ENCODE measurements around the gene DOCK8. TPM values are rescaled to one million over a fixed set of nuclear protein-coding genes. Genes with fewer than 3 reads are reported as not detected.
A peak's percentile ranks its signal among the peaks of the same experiment; 100 is the strongest.

DOCK8 gene
- total and polyA plus RNA-seq, 2 experiments from 2014 or later: 0.94 to 1.2 TPM

DNA sequence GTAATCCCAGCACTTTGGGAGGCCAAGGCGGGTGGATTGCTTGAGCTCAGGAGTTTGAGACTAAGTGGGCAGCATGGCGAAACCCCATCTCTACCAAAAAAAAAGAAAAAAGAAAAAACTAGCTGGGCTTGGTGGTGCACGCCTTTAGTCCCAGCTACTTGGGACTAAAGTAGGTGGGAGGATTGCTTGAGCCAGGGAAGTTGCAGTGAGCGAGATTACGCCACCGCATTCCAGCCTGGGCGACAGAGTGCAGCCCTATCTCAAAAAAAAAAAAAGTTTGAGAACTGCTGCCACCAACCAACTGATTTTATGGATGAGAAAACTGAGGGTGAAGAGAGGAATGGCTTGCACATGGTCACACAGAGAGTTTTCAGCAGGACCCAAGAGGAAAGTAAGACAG is 175.1 kb downstream of the DOCK8 start (continued):
- TF ChIP-seq, protein P1, sequence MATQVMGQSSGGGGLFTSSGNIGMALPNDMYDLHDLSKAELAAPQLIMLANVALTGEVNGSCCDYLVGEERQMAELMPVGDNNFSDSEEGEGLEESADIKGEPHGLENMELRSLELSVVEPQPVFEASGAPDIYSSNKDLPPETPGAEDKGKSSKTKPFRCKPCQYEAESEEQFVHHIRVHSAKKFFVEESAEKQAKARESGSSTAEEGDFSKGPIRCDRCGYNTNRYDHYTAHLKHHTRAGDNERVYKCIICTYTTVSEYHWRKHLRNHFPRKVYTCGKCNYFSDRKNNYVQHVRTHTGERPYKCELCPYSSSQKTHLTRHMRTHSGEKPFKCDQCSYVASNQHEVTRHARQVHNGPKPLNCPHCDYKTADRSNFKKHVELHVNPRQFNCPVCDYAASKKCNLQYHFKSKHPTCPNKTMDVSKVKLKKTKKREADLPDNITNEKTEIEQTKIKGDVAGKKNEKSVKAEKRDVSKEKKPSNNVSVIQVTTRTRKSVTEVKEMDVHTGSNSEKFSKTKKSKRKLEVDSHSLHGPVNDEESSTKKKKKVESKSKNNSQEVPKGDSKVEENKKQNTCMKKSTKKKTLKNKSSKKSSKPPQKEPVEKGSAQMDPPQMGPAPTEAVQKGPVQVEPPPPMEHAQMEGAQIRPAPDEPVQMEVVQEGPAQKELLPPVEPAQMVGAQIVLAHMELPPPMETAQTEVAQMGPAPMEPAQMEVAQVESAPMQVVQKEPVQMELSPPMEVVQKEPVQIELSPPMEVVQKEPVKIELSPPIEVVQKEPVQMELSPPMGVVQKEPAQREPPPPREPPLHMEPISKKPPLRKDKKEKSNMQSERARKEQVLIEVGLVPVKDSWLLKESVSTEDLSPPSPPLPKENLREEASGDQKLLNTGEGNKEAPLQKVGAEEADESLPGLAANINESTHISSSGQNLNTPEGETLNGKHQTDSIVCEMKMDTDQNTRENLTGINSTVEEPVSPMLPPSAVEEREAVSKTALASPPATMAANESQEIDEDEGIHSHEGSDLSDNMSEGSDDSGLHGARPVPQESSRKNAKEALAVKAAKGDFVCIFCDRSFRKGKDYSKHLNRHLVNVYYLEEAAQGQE (IDR thresholded peaks at IDR 0.05; ENCODE audit: unreplicated experiment): no peak

GRCh38 chr9:392077-392804 is 177.6 kb downstream of the DOCK8 start:
- Mint-ChIP-seq H3K4me3 (no peak overlapping the region), H3K27me3 (ENCODE audit: insufficient read depth, low read depth, poor library complexity) (no peaks in the 10 kb centered on the region), H3K4me1 (peaks cover 18% of the 10 kb centered on the region), H3K9me3 (no peaks in the 10 kb centered on the region), H3K27ac (no peak overlapping the region), H3K36me3 (ENCODE audit: low read depth) (no peaks in the 10 kb centered on the region)
- H3K4me2 ChIP-seq: no peak overlapping the region
- no peak overlapping the region for H3K4me3 ChIP-seq
- H2AFZ ChIP-seq: 0 out of 2 replicates have a peak overlapping the region, but pooled peaks have one; percentile 43
- H3K36me3 ChIP-seq (ENCODE audit: insufficient read depth): no peaks in the 10 kb centered on the region
- H3K79me2 ChIP-seq (replicated peaks; ENCODE audit: insufficient read depth): no peaks in the 10 kb centered on the region
- H3K27ac ChIP-seq (ENCODE audit: low read depth): no peak overlapping the region
- no peaks in the 10 kb centered on the region for H3F3A ChIP-seq (replicated peaks; ENCODE audit: low read depth)
- H3K9me2 ChIP-seq (ENCODE audit: insufficient read depth): peaks cover 10% of the 10 kb centered on the region; the same call in 1 of the 2 replicates
- ATAC-seq: no peak
- DNase-seq (ENCODE audit: low spot score): no peak
- peaks cover 22% of the 10 kb centered on the region for H3K4me1 ChIP-seq (ENCODE audit: insufficient read depth)
- no peak for TF ChIP-seq ZNF462 (CRISPR knock-in tag; IDR thresholded peaks at IDR 0.05)
- no peak for TF ChIP-seq CREB1 (CRISPR knock-in tag; IDR thresholded peaks at IDR 0.05; ENCODE audit: low read depth)
- no peak for TF ChIP-seq JUNB (IDR thresholded peaks at IDR 0.05; ENCODE audit: unreplicated experiment)
- no peak for TF ChIP-seq ZNF331 (CRISPR knock-in tag; IDR thresholded peaks at IDR 0.05; ENCODE audit: low read depth)
- TF ChIP-seq, protein P2, sequence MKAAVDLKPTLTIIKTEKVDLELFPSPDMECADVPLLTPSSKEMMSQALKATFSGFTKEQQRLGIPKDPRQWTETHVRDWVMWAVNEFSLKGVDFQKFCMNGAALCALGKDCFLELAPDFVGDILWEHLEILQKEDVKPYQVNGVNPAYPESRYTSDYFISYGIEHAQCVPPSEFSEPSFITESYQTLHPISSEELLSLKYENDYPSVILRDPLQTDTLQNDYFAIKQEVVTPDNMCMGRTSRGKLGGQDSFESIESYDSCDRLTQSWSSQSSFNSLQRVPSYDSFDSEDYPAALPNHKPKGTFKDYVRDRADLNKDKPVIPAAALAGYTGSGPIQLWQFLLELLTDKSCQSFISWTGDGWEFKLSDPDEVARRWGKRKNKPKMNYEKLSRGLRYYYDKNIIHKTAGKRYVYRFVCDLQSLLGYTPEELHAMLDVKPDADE (IDR thresholded peaks at IDR 0.05): no peak
- no peak for TF ChIP-seq EZH2 (IDR thresholded peaks at IDR 0.05; ENCODE audit: low read depth, unreplicated experiment)
- TF ChIP-seq NANOG (IDR thresholded peaks at IDR 0.05; ENCODE audit: borderline replicate concordance): no peak
- TF ChIP-seq STAT1 (IDR thresholded peaks at IDR 0.05; ENCODE audit: unreplicated experiment): no peak
- no peak for TF ChIP-seq POLR2AphosphoS5 (IDR thresholded peaks at IDR 0.05; ENCODE audit: low read depth)
- TF ChIP-seq, protein P3, sequence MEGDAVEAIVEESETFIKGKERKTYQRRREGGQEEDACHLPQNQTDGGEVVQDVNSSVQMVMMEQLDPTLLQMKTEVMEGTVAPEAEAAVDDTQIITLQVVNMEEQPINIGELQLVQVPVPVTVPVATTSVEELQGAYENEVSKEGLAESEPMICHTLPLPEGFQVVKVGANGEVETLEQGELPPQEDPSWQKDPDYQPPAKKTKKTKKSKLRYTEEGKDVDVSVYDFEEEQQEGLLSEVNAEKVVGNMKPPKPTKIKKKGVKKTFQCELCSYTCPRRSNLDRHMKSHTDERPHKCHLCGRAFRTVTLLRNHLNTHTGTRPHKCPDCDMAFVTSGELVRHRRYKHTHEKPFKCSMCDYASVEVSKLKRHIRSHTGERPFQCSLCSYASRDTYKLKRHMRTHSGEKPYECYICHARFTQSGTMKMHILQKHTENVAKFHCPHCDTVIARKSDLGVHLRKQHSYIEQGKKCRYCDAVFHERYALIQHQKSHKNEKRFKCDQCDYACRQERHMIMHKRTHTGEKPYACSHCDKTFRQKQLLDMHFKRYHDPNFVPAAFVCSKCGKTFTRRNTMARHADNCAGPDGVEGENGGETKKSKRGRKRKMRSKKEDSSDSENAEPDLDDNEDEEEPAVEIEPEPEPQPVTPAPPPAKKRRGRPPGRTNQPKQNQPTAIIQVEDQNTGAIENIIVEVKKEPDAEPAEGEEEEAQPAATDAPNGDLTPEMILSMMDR (conservative IDR thresholded peaks at IDR 0.05; ENCODE audit: low read depth in 2 of 2): no peak
- no peaks in the 10 kb centered on the region for H3K27me3 ChIP-seq (ENCODE audit: insufficient read depth)
- no peaks in the 10 kb centered on the region for H4K20me1 ChIP-seq (replicated peaks; ENCODE audit: insufficient read depth)

Measured in GM23338 (cell line).